HEK293 (cell line): ENCODE results near the gene ATP8A1.

Source experiments
- CTCF ChIP-seq: fragments of 450-650 bp; formaldehyde crosslinking; IDR thresholded peaks from 2 replicates; pipeline ENCODE4 v1.5.1; 2016; ENCODE audit warnings: missing biosample characterization, missing genetic modification characterization
- INSM2 ChIP-seq: fragments of 450-650 bp; formaldehyde crosslinking; IDR thresholded peaks from 2 replicates; pipeline ENCODE4 v1.5.1; 2016; ENCODE audit warnings: missing biosample characterization, missing genetic modification characterization
- MEIS1 ChIP-seq: sonication (generic); formaldehyde crosslinking; IDR thresholded peaks from 2 replicates; pipeline ENCODE4 v1.8.1; 2022; ENCODE audit warnings: missing genetic modification reagents, mild to moderate bottlenecking, borderline replicate concordance
- REST ChIP-seq: fragments of 450-650 bp; formaldehyde crosslinking; IDR thresholded peaks from 2 replicates; pipeline ENCODE4 v1.5.1; 2016; ENCODE audit warnings: missing biosample characterization, missing genetic modification characterization
- ZBTB21 ChIP-seq: fragments of 450-650 bp; formaldehyde crosslinking; IDR thresholded peaks from 2 replicates; pipeline ENCODE4 v1.5.1; 2017; ENCODE audit warnings: missing biosample characterization, missing genetic modification characterization
- ZBTB49 ChIP-seq: fragments of 450-650 bp; formaldehyde crosslinking; IDR thresholded peaks from 2 replicates; pipeline ENCODE4 v1.5.1; 2016; ENCODE audit warnings: missing biosample characterization, missing genetic modification characterization, low read depth
- ZNF16 ChIP-seq: fragments of 450-650 bp; formaldehyde crosslinking; IDR thresholded peaks from 2 replicates; pipeline ENCODE4 v1.5.1; 2016; ENCODE audit warnings: low read depth, missing biosample characterization, missing genetic modification characterization
- ZNF24 ChIP-seq: fragments of 450-650 bp; formaldehyde crosslinking; IDR thresholded peaks from 2 replicates; pipeline ENCODE4 v1.5.1; 2016; ENCODE audit warnings: missing biosample characterization, missing genetic modification characterization
- ZNF274 ChIP-seq, 2 experiments: fragments of 200-500 bp in 1 of 2; fragments of 450-650 bp in 1 of 2; sonication (Bioruptor generic) in 1 of 2; formaldehyde crosslinking in 1 of 2; IDR thresholded peaks; 2 replicates each; pipeline versions ENCODE4 v1.5.1 to v1.6.1; 2014 to 2016; ENCODE audit warnings: borderline replicate concordance in 1 of 2, inconsistent platforms in 1 of 2, low read length in 1 of 2, missing biosample characterization in 1 of 2, missing genetic modification characterization in 1 of 2
- ZNF549 ChIP-seq: fragments of 450-650 bp; IDR thresholded peaks from 2 replicates; pipeline ENCODE4 v1.5.1; 2018; ENCODE audit warnings: missing biosample characterization, missing genetic modification characterization, mild to moderate bottlenecking, inconsistent platforms, moderate library complexity
- ZNF558 ChIP-seq: fragments of 450-650 bp; formaldehyde crosslinking; IDR thresholded peaks from 2 replicates; pipeline ENCODE4 v1.5.1; 2016; ENCODE audit warnings: missing biosample characterization, missing genetic modification characterization
- ZNF621 ChIP-seq: fragments of 450-650 bp; formaldehyde crosslinking; IDR thresholded peaks from 2 replicates; pipeline ENCODE4 v1.5.1; 2017; ENCODE audit warnings: missing biosample characterization, missing genetic modification characterization

- TF ChIP-seq CTCF (no peak), ZNF274 (IDR thresholded peaks at IDR 0.05; ENCODE audit: low read length) (no peak), ZNF274 (tag by site-specific recombination; IDR thresholded peaks at IDR 0.05; ENCODE audit: borderline replicate concordance) (no peak), ZNF558 (tag by site-specific recombination) (no peak), ZNF621 (tag by site-specific recombination) (no peak), INSM2 (tag by site-specific recombination) (no peak), ZBTB49 (tag by site-specific recombination) (no peak), ZNF24 (no peak), MEIS1 (no peak), REST (tag by site-specific recombination) (no peak), ZBTB21 (tag by site-specific recombination) (no peak), ZNF549 (no peak), ZNF16 (tag by site-specific recombination) (no peak)
Measured at GRCh38 chr4:42618023-42618422, 38.9 kb downstream of the ATP8A1 start.
